HG03175 (cell line): ENCODE measurements around the gene ALDH1A3.

ENCODE experiments used
- ATAC-seq: cut with Tn5 transposase; IDR thresholded peaks from one replicate; pipeline ENCODE4 v1.9.1; 2021; ENCODE audit warnings: mild to moderate bottlenecking, moderate library complexity; ENCODE audit not compliant: unreplicated experiment

The ALDH1A3 gene

GRCh38 chr15:100900795-100901169 lies 21.2 kb downstream of the ALDH1A3 start:
- no peak for ATAC-seq

- no peak for ATAC-seq
Measured at GRCh38 chr15:100901296-100901695, 21.7 kb downstream of the ALDH1A3 start.

- ATAC-seq, result no peak
Measured at GRCh38 chr15:100901702-100902435, 22.2 kb downstream of the ALDH1A3 start.

GRCh38 chr15:100902436-100903167 lies 23.0 kb downstream of the ALDH1A3 start:
- no peak for ATAC-seq

GRCh38 chr15:100903168-100903554 lies 23.5 kb downstream of the ALDH1A3 start:
- ATAC-seq, result no peak

GRCh38 chr15:100905850-100906249 lies 26.2 kb downstream of the ALDH1A3 start:
- no peak for ATAC-seq

GRCh38 chr15:100908466-100908865 lies 28.8 kb downstream of the ALDH1A3 start:
- ATAC-seq, result no peak

GRCh38 chr15:100909565-100909964 lies 29.9 kb downstream of the ALDH1A3 start:
- ATAC-seq, result no peak

GRCh38 chr15:100909989-100910955 lies 30.6 kb downstream of the ALDH1A3 start:
- no peak for ATAC-seq

GRCh38 chr15:100911086-100911485 lies 31.5 kb downstream of the ALDH1A3 start:
- ATAC-seq, result no peak

- no peak for ATAC-seq
Measured at GRCh38 chr15:100913961-100914360, 34.3 kb downstream of the ALDH1A3 start.

GRCh38 chr15:100914876-100915275 lies 35.2 kb downstream of the ALDH1A3 start:
- no peak for ATAC-seq

GRCh38 chr15:100918034-100918689 lies 38.5 kb downstream of the ALDH1A3 start:
- peak; percentile 73 for ATAC-seq

GRCh38 chr15:100918690-100919480 lies 39.3 kb downstream of the ALDH1A3 start, which contains the start of gene LRRK1:
LRRK1 (plus strand) TSS chr15:100919357; CDS start chr15:100924633, 5,276 bp downstream.
- ATAC-seq, result peak; percentile 20

GRCh38 chr15:100919481-100920405 lies 40.1 kb downstream of the ALDH1A3 start:
- ATAC-seq, result peak; percentile 0

GRCh38 chr15:100920516-100921135 lies 41.0 kb downstream of the ALDH1A3 start:
- ATAC-seq, result no peak

- no peak for ATAC-seq
Measured at GRCh38 chr15:100922192-100923040, 42.8 kb downstream of the ALDH1A3 start.
